HK-2 (cell line): ENCODE results near the gene WNT11.

Experiments
- DNase-seq: peaks from one replicate; pipeline ENCODE4 v3.0.0-alpha.2; 2018; ENCODE audit not compliant: unreplicated experiment

WNT11 gene

GRCh38 chr11:76218449-76219178 lies 12.3 kb upstream of the WNT11 start:
- no peak for DNase-seq

GRCh38 chr11:76217653-76218160 lies 11.4 kb upstream of the WNT11 start:
- DNase-seq = no peak

GRCh38 chr11:76216536-76217325 lies 10.4 kb upstream of the WNT11 start:
- no peak for DNase-seq

- peak; percentile 27 for DNase-seq
Observed at GRCh38 chr11:76215941-76216340, 9.6 kb upstream of the WNT11 start.

- DNase-seq = no peak
Observed at GRCh38 chr11:76214968-76215548, 8.8 kb upstream of the WNT11 start.

GRCh38 chr11:76214186-76214585 lies 7.9 kb upstream of the WNT11 start:
- no peak for DNase-seq

- no peak for DNase-seq
Observed at GRCh38 chr11:76212086-76213035, 6.1 kb upstream of the WNT11 start.

- DNase-seq = no peak
Observed at GRCh38 chr11:76210931-76211851, 4.9 kb upstream of the WNT11 start.

GRCh38 chr11:76209973-76210930 lies 4.0 kb upstream of the WNT11 start:
- peak; percentile 14 for DNase-seq

GRCh38 chr11:76209375-76209972 lies 3.2 kb upstream of the WNT11 start:
- DNase-seq = no peak

GRCh38 chr11:76208438-76209374 lies 2.4 kb upstream of the WNT11 start:
- peak; percentile 63 for DNase-seq

- peak; percentile 70 for DNase-seq
Observed at GRCh38 chr11:76207642-76208401, 1.5 kb upstream of the WNT11 start.

GRCh38 chr11:76206077-76206326 lies 300 bp downstream of the WNT11 start:
- no peak for DNase-seq

- DNase-seq = no peak
Observed at GRCh38 chr11:76205252-76206076, 838 bp downstream of the WNT11 start.

GRCh38 chr11:76203937-76204336 lies 2.4 kb downstream of the WNT11 start:
- DNase-seq = no peak
